ENCODE measurements around the gene HLCS.

HLCS gene

DNA sequence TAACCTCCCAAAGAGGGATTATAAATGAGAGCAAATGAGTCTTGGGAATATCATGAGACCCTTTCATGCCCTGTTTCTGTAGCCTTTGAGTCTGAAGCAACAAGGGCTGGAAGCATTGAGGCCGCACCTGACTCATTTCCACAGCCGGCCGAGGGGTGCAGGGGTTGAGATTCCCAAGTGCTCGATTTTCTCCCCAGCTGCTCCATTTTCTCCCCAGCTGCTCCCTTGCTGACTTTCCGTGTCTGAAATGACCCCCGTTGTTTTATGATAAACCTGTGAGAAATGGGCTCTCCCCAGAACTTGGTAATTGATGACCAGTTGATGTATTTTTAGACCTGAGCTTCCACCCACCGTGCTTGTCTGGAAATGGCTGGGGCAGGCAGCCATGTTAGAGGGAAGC lies 244.7 kb downstream of the HLCS start:
- H3K4me3 ChIP-seq = no peak overlapping the region
- TF ChIP-seq, protein P1, sequence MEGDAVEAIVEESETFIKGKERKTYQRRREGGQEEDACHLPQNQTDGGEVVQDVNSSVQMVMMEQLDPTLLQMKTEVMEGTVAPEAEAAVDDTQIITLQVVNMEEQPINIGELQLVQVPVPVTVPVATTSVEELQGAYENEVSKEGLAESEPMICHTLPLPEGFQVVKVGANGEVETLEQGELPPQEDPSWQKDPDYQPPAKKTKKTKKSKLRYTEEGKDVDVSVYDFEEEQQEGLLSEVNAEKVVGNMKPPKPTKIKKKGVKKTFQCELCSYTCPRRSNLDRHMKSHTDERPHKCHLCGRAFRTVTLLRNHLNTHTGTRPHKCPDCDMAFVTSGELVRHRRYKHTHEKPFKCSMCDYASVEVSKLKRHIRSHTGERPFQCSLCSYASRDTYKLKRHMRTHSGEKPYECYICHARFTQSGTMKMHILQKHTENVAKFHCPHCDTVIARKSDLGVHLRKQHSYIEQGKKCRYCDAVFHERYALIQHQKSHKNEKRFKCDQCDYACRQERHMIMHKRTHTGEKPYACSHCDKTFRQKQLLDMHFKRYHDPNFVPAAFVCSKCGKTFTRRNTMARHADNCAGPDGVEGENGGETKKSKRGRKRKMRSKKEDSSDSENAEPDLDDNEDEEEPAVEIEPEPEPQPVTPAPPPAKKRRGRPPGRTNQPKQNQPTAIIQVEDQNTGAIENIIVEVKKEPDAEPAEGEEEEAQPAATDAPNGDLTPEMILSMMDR (IDR thresholded peaks at IDR 0.05) = no peak
- no peak overlapping the region for H3K27ac ChIP-seq
- no peak for DNase-seq (ENCODE audit: low spot score)

DNA sequence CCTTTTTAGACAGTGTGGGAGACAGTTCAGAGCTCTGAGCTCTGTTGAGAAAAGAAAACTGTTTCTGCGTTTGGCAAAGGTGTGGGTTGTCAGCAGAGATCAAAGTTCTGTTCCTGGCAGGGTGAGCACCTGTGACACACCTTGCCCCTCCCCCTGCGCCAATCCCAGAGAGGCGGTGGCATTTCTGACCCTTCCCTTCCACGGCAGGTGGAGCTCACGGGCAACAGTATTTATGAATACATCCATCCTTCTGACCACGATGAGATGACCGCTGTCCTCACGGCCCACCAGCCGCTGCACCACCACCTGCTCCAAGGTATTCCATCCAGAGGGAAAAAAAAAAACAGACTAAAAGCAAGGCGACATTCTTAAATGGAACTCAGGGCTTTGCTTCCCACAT lies 246.9 kb downstream of the HLCS start:
- DNase-seq (ENCODE audit: low spot score) = no peak
- H3K4me3 ChIP-seq = no peak overlapping the region
- H3K27ac ChIP-seq = no peak overlapping the region
- TF ChIP-seq, protein P1 (IDR thresholded peaks at IDR 0.05) = no peak

DNA sequence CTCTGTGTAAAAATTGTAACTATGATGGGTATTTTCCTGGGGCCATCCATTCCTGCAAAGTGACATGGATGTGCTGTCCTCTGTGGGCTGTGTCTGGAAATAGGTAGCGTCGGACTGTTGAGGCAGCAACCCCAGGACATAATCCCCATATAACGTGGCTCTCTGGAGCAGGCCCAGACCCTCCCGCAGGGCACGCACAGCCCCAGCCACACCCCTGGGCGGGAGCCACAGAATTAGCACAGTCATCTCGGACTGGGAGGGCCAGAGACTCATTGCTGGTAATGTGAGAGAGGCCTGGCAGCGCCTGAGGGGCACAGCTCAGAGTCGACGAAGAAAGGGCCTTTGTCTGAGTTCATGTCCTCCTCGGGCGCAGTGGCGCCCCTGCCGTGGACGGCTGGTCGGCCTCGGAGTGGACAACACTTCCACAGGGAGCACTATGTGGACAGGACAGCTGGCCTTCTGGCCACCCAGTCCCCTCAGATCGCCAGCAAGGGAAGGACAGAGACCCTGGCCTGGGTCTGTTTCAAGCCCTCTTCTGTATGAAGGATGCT lies 247.4 kb downstream of the HLCS start:
- no peak overlapping the region for H3K27ac ChIP-seq
- no peak overlapping the region for H3K4me3 ChIP-seq
- DNase-seq (ENCODE audit: low spot score) = no peak

DNA sequence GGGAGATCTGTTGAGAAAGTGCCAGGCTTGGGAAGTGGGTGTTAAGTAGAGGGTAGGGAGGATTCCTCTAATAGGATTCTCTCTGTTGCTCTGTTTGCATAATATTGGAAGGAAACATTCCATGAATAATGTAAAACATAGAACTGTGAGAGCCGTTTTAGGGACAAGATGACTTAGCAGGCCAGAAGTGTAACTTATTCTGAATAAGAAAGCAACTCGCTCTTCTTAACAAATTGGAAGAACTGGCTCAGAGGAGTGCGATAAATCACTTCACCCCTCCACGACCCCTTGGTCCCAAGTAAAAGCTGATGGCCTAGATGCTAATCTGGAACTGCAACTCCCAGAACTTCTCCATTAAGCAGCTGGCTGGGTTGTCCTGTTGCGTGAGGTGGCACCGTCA lies 248.5 kb downstream of the HLCS start:
- no peak overlapping the region for H3K4me3 ChIP-seq
- H3K27ac ChIP-seq = no peak overlapping the region
- no peak for DNase-seq (ENCODE audit: low spot score)
- TF ChIP-seq, protein P1 (IDR thresholded peaks at IDR 0.05) = no peak

More for the DNA sequence above, 247.4 kb downstream of the HLCS start:
- TF ChIP-seq, protein P1 (IDR thresholded peaks at IDR 0.05) = no peak

DNA sequence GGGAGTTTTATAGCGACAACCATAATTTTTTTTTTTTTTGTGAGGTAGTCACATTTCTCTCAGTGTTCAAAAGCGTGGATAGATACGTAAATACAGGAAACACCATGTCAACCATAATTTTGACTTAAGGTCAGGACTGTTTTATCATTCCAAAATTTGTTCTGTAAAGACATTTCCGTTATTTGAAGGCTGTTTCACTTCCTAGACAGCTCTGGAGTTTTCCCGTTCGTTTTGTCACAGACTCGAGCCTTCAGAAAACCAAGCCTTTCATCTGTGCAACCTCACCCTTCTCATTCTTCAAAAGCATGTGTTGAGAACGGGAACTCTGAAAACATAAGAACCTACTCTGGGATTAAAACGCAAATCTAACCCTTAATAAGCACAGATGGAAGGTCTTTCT lies 249.6 kb downstream of the HLCS start:
- no peak overlapping the region for H3K4me3 ChIP-seq
- H3K27ac ChIP-seq = no peak overlapping the region
- TF ChIP-seq, protein P1 (IDR thresholded peaks at IDR 0.05) = no peak
- DNase-seq (ENCODE audit: low spot score) = no peak

DNA sequence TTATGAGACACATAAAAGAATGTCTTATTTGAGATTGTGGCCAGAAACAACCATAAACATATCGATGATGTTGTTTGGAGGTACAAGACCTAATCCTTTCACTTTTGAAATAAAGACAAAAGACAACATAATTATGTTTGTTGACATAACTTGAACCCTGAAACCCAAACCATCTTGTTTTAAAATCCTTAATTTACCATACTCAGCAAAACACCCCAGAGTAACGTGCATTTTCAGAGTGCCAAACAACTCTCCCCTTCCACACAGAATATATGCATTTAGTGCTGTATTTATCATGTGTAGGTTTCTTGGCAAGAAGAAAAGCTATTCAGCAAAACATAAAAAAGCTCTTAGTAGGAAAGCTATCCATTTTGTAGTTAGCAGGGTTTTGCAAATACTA lies 250.1 kb downstream of the HLCS start:
- H3K4me3 ChIP-seq = no peak overlapping the region
- TF ChIP-seq, protein P1 (IDR thresholded peaks at IDR 0.05) = no peak

DNA sequence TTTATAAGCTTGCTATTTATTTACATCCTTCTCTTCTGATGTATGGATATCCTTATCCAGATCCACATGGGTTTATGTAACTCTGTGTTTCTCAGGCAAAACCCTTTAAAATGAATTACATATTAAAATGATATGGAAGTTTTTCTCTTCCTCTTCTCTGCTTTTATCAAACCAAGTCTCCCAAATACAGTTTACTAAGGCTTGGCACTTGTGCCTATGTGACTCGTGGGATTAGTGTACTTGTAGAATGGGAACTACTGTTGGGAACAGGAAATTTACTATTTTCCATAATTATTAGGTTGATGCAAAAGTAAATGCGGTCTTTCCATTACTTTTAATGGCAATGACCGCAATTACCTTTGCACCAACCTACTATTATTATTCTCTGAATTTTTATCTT lies 252.7 kb downstream of the HLCS start:
- TF ChIP-seq, protein P1 (IDR thresholded peaks at IDR 0.05) = no peak
- Histone ChIP-seq H3K4me3 (no peak overlapping the region), H3K27ac (no peak overlapping the region)
- no peak for DNase-seq (ENCODE audit: low spot score)

More for the DNA sequence above, 250.1 kb downstream of the HLCS start:
- no peak overlapping the region for H3K27ac ChIP-seq
- no peak for DNase-seq (ENCODE audit: low spot score)

Data from coronary artery (tissue), 2 donors.